HEK293T (cell line): Measurements from ENCODE around the gene DNPH1.

Source experiments
- CTCF ChIA-PET: fragments of 350-600 bp; formaldehyde crosslinking; extraction: SDS; loops from one replicate; lab custom pipeline; 2021; ENCODE audit warnings: antibody characterized with exemption, inconsistent platforms; lab: Yijun Ruan, JAX
- POLR2A ChIA-PET: fragments of 350-600 bp; formaldehyde crosslinking; extraction: SDS; loops from one replicate; lab custom pipeline; 2020; ENCODE audit warnings: antibody characterized with exemption, inconsistent platforms; lab: Yijun Ruan, JAX
- DNase-seq: peaks from one replicate; pipeline ENCODE4 v3.0.0; 2012; ENCODE audit warnings: mixed read lengths; ENCODE audit errors: extremely low spot score
- ARNT ChIP-seq: fragments of 450-650 bp; IDR thresholded peaks from 2 replicates; pipeline ENCODE4 v1.6.1; 2017; ENCODE audit warnings: mild to moderate bottlenecking
- BHLHE40 ChIP-seq: fragments of 450-650 bp; IDR thresholded peaks from 2 replicates; pipeline ENCODE4 v1.6.1; 2016; ENCODE audit warnings: mild to moderate bottlenecking, moderate library complexity, borderline replicate concordance
- CTBP1 ChIP-seq: fragments of 450-650 bp; IDR thresholded peaks from 2 replicates; pipeline ENCODE4 v1.6.1; 2016; ENCODE audit warnings: borderline replicate concordance
- ELF4 ChIP-seq: fragments of 450-650 bp; IDR thresholded peaks from 2 replicates; pipeline ENCODE4 v1.6.1; 2017; ENCODE audit warnings: antibody characterized with exemption
- FOXA1 ChIP-seq: fragments of 450-650 bp; IDR thresholded peaks from 2 replicates; pipeline ENCODE4 v1.6.1; 2016; ENCODE audit warnings: mild to moderate bottlenecking
- FOXK2 ChIP-seq: fragments of 450-650 bp; IDR thresholded peaks from 2 replicates; pipeline ENCODE4 v1.6.1; 2016; ENCODE audit warnings: mild to moderate bottlenecking
- FOXM1 ChIP-seq: fragments of 450-650 bp; IDR thresholded peaks from 2 replicates; pipeline ENCODE4 v1.6.1; 2017; ENCODE audit warnings: mild to moderate bottlenecking, borderline replicate concordance
- HDGF ChIP-seq: fragments of 450-650 bp; IDR thresholded peaks from 2 replicates; pipeline ENCODE4 v1.6.1; 2017; ENCODE audit warnings: antibody characterized with exemption, borderline replicate concordance
- L3MBTL2 ChIP-seq: fragments of 450-650 bp; conservative IDR thresholded peaks from 2 replicates; pipeline ENCODE4 v1.6.1; 2016; ENCODE audit warnings: mild to moderate bottlenecking
- LEF1 ChIP-seq: fragments of 450-650 bp; IDR thresholded peaks from 2 replicates; pipeline ENCODE4 v1.6.1; 2017; ENCODE audit warnings: mild to moderate bottlenecking, borderline replicate concordance
- NFRKB ChIP-seq: fragments of 450-650 bp; IDR thresholded peaks from 2 replicates; pipeline ENCODE4 v1.6.1; 2016; ENCODE audit warnings: mild to moderate bottlenecking, moderate library complexity
- PKNOX1 ChIP-seq: fragments of 450-650 bp; IDR thresholded peaks from 2 replicates; pipeline ENCODE4 v1.6.1; 2016
- SP1 ChIP-seq: fragments of 450-650 bp; IDR thresholded peaks from 2 replicates; pipeline ENCODE4 v1.6.1; 2017
- SUZ12 ChIP-seq: fragments of 450-650 bp; IDR thresholded peaks from 2 replicates; pipeline ENCODE4 v1.6.1; 2016; ENCODE audit warnings: mild to moderate bottlenecking
- TARDBP ChIP-seq: fragments of 450-650 bp; IDR thresholded peaks from 2 replicates; pipeline ENCODE4 v1.6.1; 2016
- ZNF384 ChIP-seq: fragments of 450-650 bp; IDR thresholded peaks from 2 replicates; pipeline ENCODE4 v1.6.1; 2016

DNPH1 gene

GRCh38 chr6:43258807-43259686 is 29.8 kb upstream of the DNPH1 start:
- ChIA-PET POLR2A (interaction anchor here (1.0 kb wide), 2 partner anchors 12 to 110 kb away, joined by 3 read pairs; partner anchors contain the start of gene ZNF318), CTCF (no interaction called here)
- no peak for TF ChIP-seq LEF1

GRCh38 chr6:43258180-43258579 is 28.9 kb upstream of the DNPH1 start:
- no peak for DNase-seq
- no peak for TF ChIP-seq BHLHE40
- POLR2A ChIA-PET: interaction anchor here (1.0 kb wide), 2 partner anchors 11 to 111 kb away, joined by 3 read pairs; partner anchors contain the start of gene ZNF318
- CTCF ChIA-PET: no interaction called here

More at GRCh38 chr6:43258807-43259686, 29.8 kb upstream of the DNPH1 start:
- no peak for DNase-seq

- ChIA-PET POLR2A (interaction anchor here (1.0 kb wide), 1 partner anchor 112 kb away, joined by 3 read pairs; the partner anchor contains the start of gene ZNF318), CTCF (no interaction called here)
- TF ChIP-seq L3MBTL2: no peak
- TF ChIP-seq PKNOX1: no peak
- no peak for TF ChIP-seq FOXM1
- no peak for TF ChIP-seq CTBP1
- no peak for TF ChIP-seq FOXK2
- no peak for TF ChIP-seq SUZ12
- no peak for DNase-seq
Measured at GRCh38 chr6:43257367-43258145, 28.3 kb upstream of the DNPH1 start.

- CTCF ChIA-PET: interaction anchor here (0.7 kb wide), 1 partner anchor 15 kb away, joined by 3 read pairs; no protein-coding TSS in a partner anchor
- TF ChIP-seq TARDBP: no peak
- no peak for TF ChIP-seq FOXM1
- no peak for TF ChIP-seq FOXK2
- no peak for TF ChIP-seq SP1
- no peak for TF ChIP-seq FOXA1
- DNase-seq: no peak
- POLR2A ChIA-PET: interaction anchor here (1.4 kb wide), 1 partner anchor 10 kb away, joined by 7 read pairs; no protein-coding TSS in a partner anchor
Measured at GRCh38 chr6:43256670-43257366, 27.5 kb upstream of the DNPH1 start.

GRCh38 chr6:43255408-43256054 is 26.2 kb upstream of the DNPH1 start:
- ChIA-PET POLR2A (interaction anchor here (0.6 to 1.4 kb wide), 3 partner anchors 9 to 73 kb away, joined by 3 to 7 read pairs (median 3); no protein-coding TSS in a partner anchor), CTCF (no interaction called here)
- TF ChIP-seq CTBP1: no peak
- no peak for TF ChIP-seq TARDBP
- no peak for TF ChIP-seq L3MBTL2
- TF ChIP-seq ARNT: no peak
- TF ChIP-seq NFRKB: no peak
- TF ChIP-seq PKNOX1: no peak
- TF ChIP-seq SP1: no peak
- no peak for TF ChIP-seq FOXA1
- no peak for TF ChIP-seq HDGF
- TF ChIP-seq BHLHE40: no peak
- TF ChIP-seq FOXM1: no peak
- TF ChIP-seq SUZ12: no peak
- no peak for TF ChIP-seq LEF1
- TF ChIP-seq ZNF384: no peak
- no peak for TF ChIP-seq FOXK2
- no peak for TF ChIP-seq ELF4
- no peak for DNase-seq

GRCh38 chr6:43254846-43255245 is 25.6 kb upstream of the DNPH1 start:
- POLR2A ChIA-PET: interaction anchor here (0.8 kb wide), 1 partner anchor 8 kb away, joined by 3 read pairs; no protein-coding TSS in a partner anchor
- no peak for TF ChIP-seq TARDBP
- TF ChIP-seq BHLHE40: no peak
- TF ChIP-seq ZNF384: no peak
- no peak for TF ChIP-seq ARNT
- TF ChIP-seq HDGF: no peak
- TF ChIP-seq CTBP1: no peak
- TF ChIP-seq FOXM1: no peak
- TF ChIP-seq SP1: no peak
- CTCF ChIA-PET: interaction anchor here (1.7 kb wide), 1 partner anchor 9 kb away, joined by 4 read pairs; no protein-coding TSS in a partner anchor
- DNase-seq: no peak
